ENCODE measurements around the gene MEGF6. TPM values are rescaled to one million over a fixed set of nuclear protein-coding genes. Genes with fewer than 3 reads are reported as not detected.

The MEGF6 gene
- total RNA-seq, 4 donors from 2014 or later: 10.0 to 24.7 (median 17.1) TPM

GRCh38 chr1:3548895-3549294 is 62.4 kb downstream of the MEGF6 start:
- no peak for TF ChIP-seq CTCF (IDR thresholded peaks at IDR 0.05; ENCODE audit: low read depth)

GRCh38 chr1:3548156-3548893 is 63.0 kb downstream of the MEGF6 start:
- TF ChIP-seq CTCF (IDR thresholded peaks at IDR 0.05; ENCODE audit: low read depth): no peak

GRCh38 chr1:3547055-3548005 is 64.0 kb downstream of the MEGF6 start:
- TF ChIP-seq CTCF (IDR thresholded peaks at IDR 0.05; ENCODE audit: low read depth): no peak

DNA sequence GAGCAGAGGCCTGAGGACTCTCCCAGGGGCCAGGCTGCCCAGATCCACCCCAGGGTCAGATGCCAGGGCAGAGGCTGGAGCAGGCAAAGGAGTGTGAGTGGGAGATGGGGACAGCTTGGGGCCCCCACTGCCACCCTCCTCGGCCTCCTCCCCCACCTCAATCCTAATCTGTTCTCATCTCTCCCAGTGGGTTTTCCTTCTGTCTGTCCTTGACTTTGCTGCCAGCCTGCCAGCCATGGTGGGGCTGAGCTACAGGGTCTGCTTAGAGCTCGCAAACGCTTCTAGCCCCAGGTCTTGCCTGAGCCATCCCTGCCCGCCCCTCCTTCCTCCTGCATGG is 65.3 kb downstream of the MEGF6 start:
- no peak for TF ChIP-seq CTCF (IDR thresholded peaks at IDR 0.05; ENCODE audit: low read depth)

DNA sequence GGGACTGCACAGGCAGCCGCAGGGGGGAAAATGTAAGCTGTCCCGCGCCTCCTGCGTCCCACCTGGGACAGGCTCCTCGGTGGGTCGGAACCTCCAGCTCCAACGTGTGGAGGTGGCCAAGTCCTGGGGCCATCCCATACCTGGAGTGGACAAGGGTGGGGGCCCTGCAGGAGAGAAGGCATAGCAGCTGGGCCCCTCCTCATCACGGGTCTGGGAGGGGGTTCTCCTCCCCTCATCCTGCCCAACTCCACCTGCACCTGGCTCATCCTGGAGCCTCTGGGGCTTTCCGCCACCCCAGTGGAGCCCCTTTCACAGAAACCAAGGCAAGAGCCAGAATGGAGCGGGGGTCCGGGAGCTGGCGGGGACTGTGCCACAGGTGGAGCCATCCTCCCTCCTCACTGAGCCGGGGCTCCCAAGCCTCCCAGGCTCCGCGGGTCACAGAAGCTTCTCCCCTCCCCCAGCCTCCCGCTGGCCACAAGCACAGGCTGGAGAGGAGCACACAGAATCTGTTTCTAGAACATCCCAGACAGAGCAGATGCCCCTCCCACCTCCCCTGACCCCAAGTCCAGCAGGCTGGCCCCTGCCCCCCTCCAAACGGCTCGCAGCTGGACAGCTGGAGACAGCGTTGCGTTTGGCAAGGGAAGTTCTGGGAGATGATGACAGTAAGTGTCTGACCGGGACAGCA is 65.8 kb downstream of the MEGF6 start:
- TF ChIP-seq CTCF (IDR thresholded peaks at IDR 0.05; ENCODE audit: low read depth): no peak

DNA sequence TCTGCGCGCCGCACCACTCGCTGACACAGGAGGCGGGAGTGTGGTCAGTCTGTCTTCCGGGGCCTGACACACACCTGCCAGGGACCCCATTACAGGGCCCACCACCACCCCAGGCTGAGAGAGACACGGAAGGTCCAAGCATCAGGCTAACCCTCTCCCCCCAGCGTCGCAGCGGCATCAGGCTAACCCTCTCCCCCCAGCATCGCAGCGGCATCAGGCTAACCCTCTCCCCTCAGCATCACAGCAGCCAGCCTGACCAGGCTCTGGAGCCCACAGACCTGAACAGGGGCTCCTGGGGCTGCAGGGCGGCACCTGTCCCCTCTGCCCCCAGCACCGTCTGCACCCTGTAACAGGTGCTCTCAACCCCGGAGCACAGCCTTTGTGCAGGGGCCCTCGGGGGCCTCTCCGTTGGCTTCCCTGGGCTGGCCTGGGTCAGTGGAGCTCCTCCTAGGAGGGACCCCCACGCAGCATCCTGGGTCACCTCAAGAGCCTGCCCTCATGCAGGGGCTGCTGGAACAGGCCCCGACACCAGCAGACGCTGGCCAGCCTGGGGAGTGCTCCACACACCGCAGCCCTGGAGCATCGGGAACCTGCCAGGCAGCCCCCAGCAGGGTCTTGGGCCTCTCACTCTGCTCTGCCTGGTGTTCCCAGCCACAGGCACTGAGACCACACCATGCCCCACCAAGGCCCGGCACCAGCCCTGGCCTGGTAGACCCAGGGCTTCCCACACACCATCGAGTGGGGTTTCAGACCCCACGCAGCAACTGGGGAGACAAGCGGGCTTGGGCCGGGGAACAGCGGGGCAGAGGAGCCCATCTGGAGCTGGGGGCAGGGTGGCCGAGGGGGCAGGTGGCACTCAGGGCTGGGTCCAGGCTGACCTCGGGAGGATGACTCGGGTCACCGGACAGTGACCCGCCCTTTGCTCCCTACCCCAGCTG is 67.0 kb downstream of the MEGF6 start:
- no peak for TF ChIP-seq CTCF (IDR thresholded peaks at IDR 0.05; ENCODE audit: low read depth)

Measured in subcutaneous adipose tissue (tissue), 4 donors.